Measurements from ENCODE around the gene WDR5B. TPM values are rescaled to one million over a fixed set of nuclear protein-coding genes. Genes with fewer than 3 reads are reported as not detected.

Gene WDR5B
- polyA plus RNA-seq, 1 donor from 2014 or later, result 6.9 TPM

DNA sequence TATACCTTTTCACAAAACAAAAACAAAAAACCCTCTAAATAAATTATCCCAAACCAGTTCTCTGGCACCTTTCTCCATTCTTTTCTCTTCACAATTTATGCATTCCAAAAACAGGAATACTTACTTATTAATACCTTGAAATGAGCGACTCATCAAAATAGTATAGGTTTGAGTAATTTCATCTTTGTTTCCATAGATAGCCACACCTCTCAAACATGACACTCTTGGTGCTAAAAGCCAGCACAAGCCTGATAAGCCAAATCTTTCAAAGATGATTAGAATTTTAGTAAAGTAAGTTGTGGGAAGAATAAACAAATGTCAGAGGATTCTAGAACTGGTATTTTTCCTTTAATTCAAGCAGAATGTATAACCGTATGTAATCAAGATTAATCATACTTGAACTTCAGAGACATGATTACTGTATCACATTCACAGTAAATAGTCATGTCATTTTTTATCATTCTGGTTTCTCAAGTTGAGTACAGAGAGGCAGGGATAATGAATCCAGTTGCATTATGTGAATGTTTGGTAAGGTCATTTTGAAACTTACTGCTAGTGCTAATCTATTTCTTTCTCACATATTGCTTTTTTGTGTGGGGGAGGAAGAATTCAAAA, 12.1 kb upstream of the WDR5B start:
- no peaks in the 10 kb centered on the region for H3K9me3 ChIP-seq (ENCODE audit: low read length)
- H3K9me2 ChIP-seq (ENCODE audit: insufficient read depth, low read length), result no peaks in the 10 kb centered on the region
- no peak for TF ChIP-seq POLR2AphosphoS5 (IDR thresholded peaks at IDR 0.05)
- no peak for TF ChIP-seq MXI1 (conservative IDR thresholded peaks at IDR 0.05; ENCODE audit: poor library complexity, severe bottlenecking)
- TF ChIP-seq, protein P1, sequence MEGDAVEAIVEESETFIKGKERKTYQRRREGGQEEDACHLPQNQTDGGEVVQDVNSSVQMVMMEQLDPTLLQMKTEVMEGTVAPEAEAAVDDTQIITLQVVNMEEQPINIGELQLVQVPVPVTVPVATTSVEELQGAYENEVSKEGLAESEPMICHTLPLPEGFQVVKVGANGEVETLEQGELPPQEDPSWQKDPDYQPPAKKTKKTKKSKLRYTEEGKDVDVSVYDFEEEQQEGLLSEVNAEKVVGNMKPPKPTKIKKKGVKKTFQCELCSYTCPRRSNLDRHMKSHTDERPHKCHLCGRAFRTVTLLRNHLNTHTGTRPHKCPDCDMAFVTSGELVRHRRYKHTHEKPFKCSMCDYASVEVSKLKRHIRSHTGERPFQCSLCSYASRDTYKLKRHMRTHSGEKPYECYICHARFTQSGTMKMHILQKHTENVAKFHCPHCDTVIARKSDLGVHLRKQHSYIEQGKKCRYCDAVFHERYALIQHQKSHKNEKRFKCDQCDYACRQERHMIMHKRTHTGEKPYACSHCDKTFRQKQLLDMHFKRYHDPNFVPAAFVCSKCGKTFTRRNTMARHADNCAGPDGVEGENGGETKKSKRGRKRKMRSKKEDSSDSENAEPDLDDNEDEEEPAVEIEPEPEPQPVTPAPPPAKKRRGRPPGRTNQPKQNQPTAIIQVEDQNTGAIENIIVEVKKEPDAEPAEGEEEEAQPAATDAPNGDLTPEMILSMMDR (IDR thresholded peaks at IDR 0.05; ENCODE audit: poor library complexity, severe bottlenecking), result no peak
- TF ChIP-seq EZH2 (IDR thresholded peaks at IDR 0.05; ENCODE audit: borderline replicate concordance, insufficient read depth, low read length, poor library complexity, severe bottlenecking), result no peak
- TF ChIP-seq TAF1 (IDR thresholded peaks at IDR 0.05; ENCODE audit: low read depth), result no peak
- TF ChIP-seq RAD21 (conservative IDR thresholded peaks at IDR 0.05), result no peak
- TF ChIP-seq, protein P2, sequence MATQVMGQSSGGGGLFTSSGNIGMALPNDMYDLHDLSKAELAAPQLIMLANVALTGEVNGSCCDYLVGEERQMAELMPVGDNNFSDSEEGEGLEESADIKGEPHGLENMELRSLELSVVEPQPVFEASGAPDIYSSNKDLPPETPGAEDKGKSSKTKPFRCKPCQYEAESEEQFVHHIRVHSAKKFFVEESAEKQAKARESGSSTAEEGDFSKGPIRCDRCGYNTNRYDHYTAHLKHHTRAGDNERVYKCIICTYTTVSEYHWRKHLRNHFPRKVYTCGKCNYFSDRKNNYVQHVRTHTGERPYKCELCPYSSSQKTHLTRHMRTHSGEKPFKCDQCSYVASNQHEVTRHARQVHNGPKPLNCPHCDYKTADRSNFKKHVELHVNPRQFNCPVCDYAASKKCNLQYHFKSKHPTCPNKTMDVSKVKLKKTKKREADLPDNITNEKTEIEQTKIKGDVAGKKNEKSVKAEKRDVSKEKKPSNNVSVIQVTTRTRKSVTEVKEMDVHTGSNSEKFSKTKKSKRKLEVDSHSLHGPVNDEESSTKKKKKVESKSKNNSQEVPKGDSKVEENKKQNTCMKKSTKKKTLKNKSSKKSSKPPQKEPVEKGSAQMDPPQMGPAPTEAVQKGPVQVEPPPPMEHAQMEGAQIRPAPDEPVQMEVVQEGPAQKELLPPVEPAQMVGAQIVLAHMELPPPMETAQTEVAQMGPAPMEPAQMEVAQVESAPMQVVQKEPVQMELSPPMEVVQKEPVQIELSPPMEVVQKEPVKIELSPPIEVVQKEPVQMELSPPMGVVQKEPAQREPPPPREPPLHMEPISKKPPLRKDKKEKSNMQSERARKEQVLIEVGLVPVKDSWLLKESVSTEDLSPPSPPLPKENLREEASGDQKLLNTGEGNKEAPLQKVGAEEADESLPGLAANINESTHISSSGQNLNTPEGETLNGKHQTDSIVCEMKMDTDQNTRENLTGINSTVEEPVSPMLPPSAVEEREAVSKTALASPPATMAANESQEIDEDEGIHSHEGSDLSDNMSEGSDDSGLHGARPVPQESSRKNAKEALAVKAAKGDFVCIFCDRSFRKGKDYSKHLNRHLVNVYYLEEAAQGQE (IDR thresholded peaks at IDR 0.05; ENCODE audit: borderline replicate concordance), result no peak
- no peak for TF ChIP-seq SMC3 (conservative IDR thresholded peaks at IDR 0.05; ENCODE audit: poor library complexity)
- no peak for TF ChIP-seq EP300 (conservative IDR thresholded peaks at IDR 0.05; ENCODE audit: poor library complexity, severe bottlenecking)
- no peaks in the 10 kb centered on the region for H3K79me2 ChIP-seq (replicated peaks; ENCODE audit: insufficient read depth, low read length)
- H3K9ac ChIP-seq (ENCODE audit: low read length), result no peak overlapping the region
- no peak overlapping the region for H3K4me2 ChIP-seq (ENCODE audit: low read length)
- peaks cover 9% of the 10 kb centered on the region for H3K36me3 ChIP-seq (ENCODE audit: insufficient read depth, low read length)
- H3K27me3 ChIP-seq (ENCODE audit: insufficient read depth, low read depth, low read length), result no peaks in the 10 kb centered on the region
- H2AFZ ChIP-seq (ENCODE audit: low read depth, low read length), result no peak overlapping the region
- no peak overlapping the region for H3K4me3 ChIP-seq (ENCODE audit: low read length)
- no peaks in the 10 kb centered on the region for H4K20me1 ChIP-seq (ENCODE audit: insufficient read depth)
- H3K27ac ChIP-seq (ENCODE audit: low read length), result no peak overlapping the region
- H3F3A ChIP-seq (ENCODE audit: insufficient read depth, low read length, poor library complexity, severe bottlenecking), result no peaks in the 10 kb centered on the region

DNA sequence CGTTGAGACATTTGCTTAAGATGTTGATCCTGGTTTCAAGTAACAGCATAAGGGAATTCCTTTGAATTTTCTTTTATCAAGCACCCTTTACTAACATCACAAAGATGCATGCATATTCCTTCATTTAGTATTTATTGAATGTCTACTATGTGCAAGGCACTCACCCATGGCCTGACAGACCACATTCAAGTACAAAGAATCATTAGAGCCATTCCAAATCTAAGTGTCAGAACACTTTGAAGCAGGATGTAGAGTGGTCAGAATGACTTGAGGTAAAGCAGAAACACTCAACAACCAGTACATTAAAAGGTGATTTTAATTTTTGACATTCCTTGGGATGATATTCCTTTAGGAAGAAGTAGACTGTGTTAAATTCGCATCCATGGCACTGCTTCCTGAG, 6.0 kb upstream of the WDR5B start:
- H3K79me2 ChIP-seq (replicated peaks; ENCODE audit: insufficient read depth, low read length), result peaks cover 12% of the 10 kb centered on the region
- no peak for TF ChIP-seq SMC3 (conservative IDR thresholded peaks at IDR 0.05; ENCODE audit: poor library complexity)
- H3K27ac ChIP-seq (ENCODE audit: low read length), result no peak overlapping the region
- H3K36me3 ChIP-seq (ENCODE audit: insufficient read depth, low read length), result peaks cover 9% of the 10 kb centered on the region
- H3K4me3 ChIP-seq (ENCODE audit: low read length), result no peak overlapping the region
- H3K9ac ChIP-seq (ENCODE audit: low read length), result no peak overlapping the region
- no peaks in the 10 kb centered on the region for H4K20me1 ChIP-seq (ENCODE audit: insufficient read depth)
- H3F3A ChIP-seq (ENCODE audit: insufficient read depth, low read length, poor library complexity, severe bottlenecking), result no peaks in the 10 kb centered on the region
- no peaks in the 10 kb centered on the region for H3K9me2 ChIP-seq (ENCODE audit: insufficient read depth, low read length)
- H3K27me3 ChIP-seq (ENCODE audit: insufficient read depth, low read depth, low read length), result no peaks in the 10 kb centered on the region
- H3K9me3 ChIP-seq (ENCODE audit: low read length), result no peaks in the 10 kb centered on the region
- H2AFZ ChIP-seq (ENCODE audit: low read depth, low read length), result no peak overlapping the region
- H3K4me2 ChIP-seq (ENCODE audit: low read length), result no peak overlapping the region

Data from neural cell (in vitro differentiated cells).